Thyroid gland (tissue), 4 donors: Measurements from ENCODE around the gene TBC1D8.

Experiments used
- POLR2A ChIP-seq, 2 donors: fragments of 450-650 bp; IDR thresholded peaks; one replicate each; pipeline ENCODE4 v1.6.1; 2017; ENCODE audit warnings: antibody characterized with exemption in 2 of 2, mild to moderate bottlenecking in 2 of 2, moderate library complexity in 1 of 2
- TF ChIP-seq, protein P1 (sequence below), 6 experiments: fragments of 200-600 bp in 3 of 6; fragments of 450-650 bp in 3 of 6; sonication (generic) in 3 of 6; IDR thresholded peaks; one replicate each; pipeline ENCODE4 v1.5.1; 2016 to 2019; ENCODE audit warnings: antibody characterized with exemption in 6 of 6, mild to moderate bottlenecking in 2 of 6, inconsistent platforms in 1 of 6, moderate library complexity in 1 of 6

DNA sequence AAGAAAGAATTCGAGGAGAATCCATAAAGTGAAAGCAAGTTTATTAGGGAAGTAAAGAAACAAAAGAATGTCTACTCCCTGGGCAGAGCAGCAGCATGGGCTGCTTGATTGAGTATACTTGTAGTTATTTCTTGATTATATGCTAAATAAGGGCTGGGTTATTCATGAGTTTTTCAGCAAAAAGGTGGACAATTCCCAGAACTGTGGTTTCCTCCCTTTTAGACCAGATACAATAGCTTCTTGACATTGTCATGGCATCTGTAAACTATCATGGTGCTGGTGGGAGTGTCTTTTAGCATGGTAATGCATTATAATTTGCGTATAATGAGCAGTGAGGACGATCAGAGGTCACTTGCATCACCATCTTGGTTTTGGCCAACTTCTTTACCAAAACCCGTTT lies 25.6 kb upstream of the TBC1D8 start:
- TF ChIP-seq, protein P1, sequence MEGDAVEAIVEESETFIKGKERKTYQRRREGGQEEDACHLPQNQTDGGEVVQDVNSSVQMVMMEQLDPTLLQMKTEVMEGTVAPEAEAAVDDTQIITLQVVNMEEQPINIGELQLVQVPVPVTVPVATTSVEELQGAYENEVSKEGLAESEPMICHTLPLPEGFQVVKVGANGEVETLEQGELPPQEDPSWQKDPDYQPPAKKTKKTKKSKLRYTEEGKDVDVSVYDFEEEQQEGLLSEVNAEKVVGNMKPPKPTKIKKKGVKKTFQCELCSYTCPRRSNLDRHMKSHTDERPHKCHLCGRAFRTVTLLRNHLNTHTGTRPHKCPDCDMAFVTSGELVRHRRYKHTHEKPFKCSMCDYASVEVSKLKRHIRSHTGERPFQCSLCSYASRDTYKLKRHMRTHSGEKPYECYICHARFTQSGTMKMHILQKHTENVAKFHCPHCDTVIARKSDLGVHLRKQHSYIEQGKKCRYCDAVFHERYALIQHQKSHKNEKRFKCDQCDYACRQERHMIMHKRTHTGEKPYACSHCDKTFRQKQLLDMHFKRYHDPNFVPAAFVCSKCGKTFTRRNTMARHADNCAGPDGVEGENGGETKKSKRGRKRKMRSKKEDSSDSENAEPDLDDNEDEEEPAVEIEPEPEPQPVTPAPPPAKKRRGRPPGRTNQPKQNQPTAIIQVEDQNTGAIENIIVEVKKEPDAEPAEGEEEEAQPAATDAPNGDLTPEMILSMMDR (IDR thresholded peaks at IDR 0.05), result no peak
- no peak for TF ChIP-seq POLR2A (IDR thresholded peaks at IDR 0.05)
